Kidney (tissue), 14 donors: ENCODE measurements around the gene PITX3. TPM values are rescaled to one million over a fixed set of nuclear protein-coding genes. Genes with fewer than 3 reads are reported as not detected.

ENCODE experiments used
- DNase-seq, 5 donors: peaks; one replicate each; pipeline ENCODE4 v3.0.0-alpha.2; 2013 to 2020
- FAIRE-seq: peaks from 2 replicates; lab custom pipeline; 2012; peaks lifted over from hg19 to GRCh38; lab: Jason Lieb, UNC
- H3K27ac ChIP-seq, 2 donors: one replicate each; pipeline ENCODE4 v1.7.0; 2013; ENCODE audit warnings: low read depth in 2 of 2, low read length in 2 of 2, inconsistent platforms in 1 of 2
- H3K27me3 ChIP-seq: one replicate; pipeline ENCODE4 v1.7.1; 2013; ENCODE audit warnings: low read length, inconsistent platforms; ENCODE audit not compliant: control insufficient read depth, insufficient read depth
- H3K36me3 ChIP-seq, 3 donors: one replicate each; pipeline versions ENCODE4 v1.7.0 to v1.7.1; 2013; ENCODE audit warnings: low read length in 3 of 3, control low read depth in 1 of 3, inconsistent platforms in 1 of 3; ENCODE audit not compliant: insufficient read depth in 3 of 3, control insufficient read depth in 2 of 3
- H3K4me1 ChIP-seq, 3 donors: one replicate each; pipeline versions ENCODE4 v1.7.0 to v1.7.1; 2013; ENCODE audit warnings: low read length in 3 of 3, inconsistent platforms in 1 of 3, low read depth in 1 of 3; ENCODE audit not compliant: control insufficient read depth in 2 of 3, insufficient read depth in 2 of 3
- H3K4me3 ChIP-seq, 3 donors: one replicate each; pipeline versions ENCODE4 v1.7.0 to v1.8.1; 2013; ENCODE audit warnings: low read length in 3 of 3, control low read depth in 1 of 3, inconsistent platforms in 1 of 3
- H3K9ac ChIP-seq, 3 donors: one replicate each; pipeline versions ENCODE4 v1.7.0 to v1.7.1; 2013; ENCODE audit warnings: low read length in 3 of 3, control low read depth in 1 of 3, inconsistent platforms in 1 of 3
- H3K9me3 ChIP-seq, 3 donors: one replicate each; pipeline versions ENCODE4 v1.7.0 to v1.7.1; 2013; ENCODE audit warnings: low read length in 3 of 3, control low read depth in 1 of 3, inconsistent platforms in 1 of 3; ENCODE audit not compliant: control insufficient read depth in 2 of 3, insufficient read depth in 1 of 3
- CTCF ChIP-seq: IDR thresholded peaks from 3 replicates; pipeline ENCODE4 v1.5.1; 2012; ENCODE audit warnings: mild to moderate bottlenecking, moderate library complexity, borderline replicate concordance; ENCODE audit not compliant: insufficient read depth; ENCODE audit errors: extremely low read depth
- intact Hi-C: fragments of 100-400 bp; cut with DNase I; formaldehyde crosslinking; loops from one replicate; pipeline ENCODE4 v1.11.1; 2022
- polyA plus RNA-seq: library from polyadenylated mRNA; stranded (reverse); fragments of 350-450 nt; fragmentation: Illumina TruSeq; extraction: RNeasy Lipid Tissue Mini Kit (QIAGEN cat#74804); gene quantifications from one replicate; pipeline ENCODE4 v1.2.3, GENCODE V29; 2014; ENCODE audit warnings: low read depth, low replicate concordance; ENCODE audit not compliant: insufficient read depth
- total RNA-seq: library from RNA; stranded (reverse); fragmentation: NEBNext Ultra II Directional; extraction: Animal tissue kit (Norgen Biotek cat#: 25700); gene quantifications from one replicate; pipeline ENCODE4 v1.2.1, GENCODE V29; 2021
- donor health status: control.
- donor health status: control.
- donor health status: control.
- donor health status: control.
- donor health status: control.
- donor health status: DM: yes; HTN: yes; CAD: no.
- donor health status: Normal renal cell carcinoma (clear cell type).

PITX3 gene
- total and polyA plus RNA-seq, 2 donors from 2014 or later, result 0.39 TPM; not detected in 1

GRCh38 chr10:102262744-102263370 is 21.5 kb upstream of the PITX3 start:
- Histone ChIP-seq H3K27me3 (no peaks in the 10 kb centered on the region), H3K27ac (peak overlapping the region in 1 of 2 donors; percentile 43), H3K4me3 (no peak overlapping the region), H3K9me3 (no peaks in the 10 kb centered on the region), H3K4me1 (peaks cover 0 to 7% (median 0%) of the 10 kb centered on the region in 3 donors), H3K9ac (no peak overlapping the region), H3K36me3 (peaks cover 0 to 20% (median 2%) of the 10 kb centered on the region in 3 donors)
- no peak for FAIRE-seq
- DNase-seq, result no peak
- intact Hi-C loops, result no loop called here
- no peak for TF ChIP-seq CTCF

GRCh38 chr10:102261842-102262241 is 20.5 kb upstream of the PITX3 start:
- Histone ChIP-seq H3K4me3 (no peak overlapping the region), H3K27ac (no peak overlapping the region), H3K9ac (no peak overlapping the region), H3K36me3 (peaks cover 0 to 20% (median 2%) of the 10 kb centered on the region in 3 donors), H3K9me3 (no peaks in the 10 kb centered on the region), H3K4me1 (peaks cover 0 to 7% (median 0%) of the 10 kb centered on the region in 3 donors), H3K27me3 (no peaks in the 10 kb centered on the region)
- no peak for DNase-seq
- FAIRE-seq, result no peak
- intact Hi-C loops, result no loop called here
- TF ChIP-seq CTCF, result no peak

- peaks cover 0 to 20% (median 2%) of the 10 kb centered on the region in 3 donors for H3K36me3 ChIP-seq
- no peaks in the 10 kb centered on the region for H3K9me3 ChIP-seq
- H3K4me3 ChIP-seq, result no peak overlapping the region
- H3K27me3 ChIP-seq, result no peaks in the 10 kb centered on the region
- H3K4me1 ChIP-seq, result peaks cover 0 to 7% (median 0%) of the 10 kb centered on the region in 3 donors
- no peak for TF ChIP-seq CTCF
- no peak overlapping the region for H3K9ac ChIP-seq
- no peak for DNase-seq
- H3K27ac ChIP-seq, result no peak overlapping the region
- no peak for FAIRE-seq
- intact Hi-C loops, result no loop called here
Measured at GRCh38 chr10:102261196-102261595, 19.9 kb upstream of the PITX3 start.
